Measurements from ENCODE around the gene ASCC1. TPM values are rescaled to one million over a fixed set of nuclear protein-coding genes. Genes with fewer than 3 reads are reported as not detected.

Gene ASCC1
- total RNA-seq, 6 experiments from 2014 or later, result 21.0 to 29.6 (median 25.3) TPM

GRCh38 chr10:72089618-72090017 lies 126.5 kb downstream of the ASCC1 start:
- no peak overlapping the region for H3K27ac Mint-ChIP-seq

GRCh38 chr10:72088889-72089575 lies 127.0 kb downstream of the ASCC1 start:
- H3K4me1 Mint-ChIP-seq (ENCODE audit: low read depth), result peaks cover 6% of the 10 kb centered on the region; the same call in 1 of the 2 replicates
- no peak for DNase-seq
- H3K27me3 Mint-ChIP-seq (ENCODE audit: insufficient read depth), result peaks cover 23% of the 10 kb centered on the region
- no peaks in the 10 kb centered on the region for H3K9me3 Mint-ChIP-seq
- H3K4me3 Mint-ChIP-seq, result no peak overlapping the region
- TF ChIP-seq CTCF (IDR thresholded peaks at IDR 0.05), result no peak
- H3K36me3 Mint-ChIP-seq (ENCODE audit: low read depth), result no peaks in the 10 kb centered on the region; the same call in 1 of the 2 replicates
- H3K27ac Mint-ChIP-seq, result no peak overlapping the region

More at GRCh38 chr10:72089618-72090017, 126.5 kb downstream of the ASCC1 start:
- Mint-ChIP-seq H3K9me3 (no peaks in the 10 kb centered on the region), H3K36me3 (ENCODE audit: low read depth) (peaks cover 3% of the 10 kb centered on the region; the same call in 1 of the 2 replicates), H3K4me3 (no peak overlapping the region), H3K4me1 (ENCODE audit: low read depth) (peaks cover 6% of the 10 kb centered on the region; the same call in 1 of the 2 replicates), H3K27me3 (ENCODE audit: insufficient read depth) (peaks cover 23% of the 10 kb centered on the region)
- TF ChIP-seq CTCF (IDR thresholded peaks at IDR 0.05), result no peak
- DNase-seq, result no peak

- Mint-ChIP-seq H3K9me3 (no peaks in the 10 kb centered on the region), H3K4me3 (peak within 1 kb of the TSS; percentile 20; the same call in 1 of the 2 replicates), H3K36me3 (ENCODE audit: low read depth) (no peaks in the 10 kb centered on the region), H3K4me1 (ENCODE audit: low read depth) (peaks cover 6% of the 10 kb centered on the region; the same call in 1 of the 2 replicates), H3K27me3 (ENCODE audit: insufficient read depth) (peaks cover 23% of the 10 kb centered on the region), H3K27ac (no peak within 1 kb of the TSS)
- TF ChIP-seq CTCF (IDR thresholded peaks at IDR 0.05), result no peak
- DNase-seq, result no peak
These were observed 127.8 kb downstream of the ASCC1 start, which contains the start of gene SPOCK2 for GRCh38 chr10:72087969-72088888. Gene SPOCK2, minus strand, starts transcription at chr10:72088551. Its CDS starts 223 bp downstream, at chr10:72088328.

- no peak overlapping the region for H3K4me3 Mint-ChIP-seq
- H3K4me1 Mint-ChIP-seq (ENCODE audit: low read depth), result peaks cover 6% of the 10 kb centered on the region; the same call in 1 of the 2 replicates
- TF ChIP-seq CTCF (IDR thresholded peaks at IDR 0.05), result no peak
- H3K27ac Mint-ChIP-seq, result no peak overlapping the region
- H3K36me3 Mint-ChIP-seq (ENCODE audit: low read depth), result no peaks in the 10 kb centered on the region
- no peaks in the 10 kb centered on the region for H3K9me3 Mint-ChIP-seq
- no peak for DNase-seq
- H3K27me3 Mint-ChIP-seq (ENCODE audit: insufficient read depth), result peaks cover 23% of the 10 kb centered on the region
These were observed 128.6 kb downstream of the ASCC1 start for GRCh38 chr10:72087392-72087968.
